ENCODE measurements around the gene RAB5A. TPM values are rescaled to one million over a fixed set of nuclear protein-coding genes. Genes with fewer than 3 reads are reported as not detected.
"Not testable (repeated sequence)": the region's sequence is repeated elsewhere in the genome, so short reads cannot be mapped to it uniquely, and the experiment has no call there.

The RAB5A gene
- total RNA-seq, 1 experiment from 2014 or later, result 75.4 TPM

DNA sequence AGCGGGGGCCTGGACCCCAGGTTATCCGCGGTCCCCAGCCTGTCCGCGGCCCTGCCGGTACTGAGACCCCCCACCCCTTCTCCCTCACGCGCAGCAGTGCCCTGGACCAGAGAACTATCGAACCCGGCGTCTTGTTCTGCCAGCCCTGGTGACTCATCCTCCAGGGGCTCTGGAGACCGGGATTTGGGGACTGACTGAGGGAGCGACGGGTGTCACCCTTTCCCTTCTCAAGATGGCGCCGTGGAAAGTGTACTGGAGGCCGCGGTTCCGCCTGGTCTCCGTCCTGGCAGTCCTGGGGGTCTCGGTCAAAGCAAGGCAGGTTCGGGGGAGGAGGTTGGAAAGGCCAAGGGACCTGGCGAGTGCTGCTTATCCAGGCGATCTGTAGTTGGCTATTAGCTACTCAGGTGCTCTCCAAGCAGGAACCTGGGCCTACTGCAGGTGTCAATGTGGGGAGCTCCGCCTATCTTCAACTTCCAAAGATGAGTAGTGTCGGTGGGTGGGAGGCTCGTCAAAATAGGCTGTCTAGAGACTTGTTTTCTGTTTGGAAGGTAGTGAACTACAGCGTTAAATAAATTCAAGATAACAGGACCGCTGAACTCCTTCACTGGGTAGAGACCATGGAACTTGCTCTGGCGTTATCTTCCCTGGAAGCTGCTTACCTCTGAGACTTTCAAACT lies 790 bp downstream of the RAB5A start:
- Mint-ChIP-seq H3K36me3 (ENCODE audit: insufficient read depth, unreplicated experiment) (peaks cover 56% of the 10 kb centered on the region), H3K27ac (ENCODE audit: unreplicated experiment) (peak overlapping the region; percentile 72), H3K4me1 (ENCODE audit: low read depth, unreplicated experiment) (peaks cover 21% of the 10 kb centered on the region), H3K4me3 (ENCODE audit: low read depth, unreplicated experiment) (peak overlapping the region; percentile 77), H3K27me3 (ENCODE audit: unreplicated experiment) (no peaks in the 10 kb centered on the region), H3K9me3 (ENCODE audit: low read depth, unreplicated experiment) (no peaks in the 10 kb centered on the region)
- intact Hi-C loops (cut with micrococcal nuclease; ENCODE audit: unreplicated experiment), result loop anchor here (2.0 to 10.0 kb wide), 3 partner anchors 59 to 237 kb away; partner anchors contain the start of gene SGO1
- CTCF ChIA-PET, result interaction anchor here (0.8 to 1.1 kb wide), 4 partner anchors 10 to 76 kb away, joined by 3 to 5 read pairs (median 4); no protein-coding TSS in a partner anchor
- BruUV-seq (replicated peaks), result TSS peak; percentile 57
- peak; percentile 52 for DNase-seq
- TF ChIP-seq, protein P1, sequence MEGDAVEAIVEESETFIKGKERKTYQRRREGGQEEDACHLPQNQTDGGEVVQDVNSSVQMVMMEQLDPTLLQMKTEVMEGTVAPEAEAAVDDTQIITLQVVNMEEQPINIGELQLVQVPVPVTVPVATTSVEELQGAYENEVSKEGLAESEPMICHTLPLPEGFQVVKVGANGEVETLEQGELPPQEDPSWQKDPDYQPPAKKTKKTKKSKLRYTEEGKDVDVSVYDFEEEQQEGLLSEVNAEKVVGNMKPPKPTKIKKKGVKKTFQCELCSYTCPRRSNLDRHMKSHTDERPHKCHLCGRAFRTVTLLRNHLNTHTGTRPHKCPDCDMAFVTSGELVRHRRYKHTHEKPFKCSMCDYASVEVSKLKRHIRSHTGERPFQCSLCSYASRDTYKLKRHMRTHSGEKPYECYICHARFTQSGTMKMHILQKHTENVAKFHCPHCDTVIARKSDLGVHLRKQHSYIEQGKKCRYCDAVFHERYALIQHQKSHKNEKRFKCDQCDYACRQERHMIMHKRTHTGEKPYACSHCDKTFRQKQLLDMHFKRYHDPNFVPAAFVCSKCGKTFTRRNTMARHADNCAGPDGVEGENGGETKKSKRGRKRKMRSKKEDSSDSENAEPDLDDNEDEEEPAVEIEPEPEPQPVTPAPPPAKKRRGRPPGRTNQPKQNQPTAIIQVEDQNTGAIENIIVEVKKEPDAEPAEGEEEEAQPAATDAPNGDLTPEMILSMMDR (IDR thresholded peaks at IDR 0.05; ENCODE audit: unreplicated experiment), result no peak

DNA sequence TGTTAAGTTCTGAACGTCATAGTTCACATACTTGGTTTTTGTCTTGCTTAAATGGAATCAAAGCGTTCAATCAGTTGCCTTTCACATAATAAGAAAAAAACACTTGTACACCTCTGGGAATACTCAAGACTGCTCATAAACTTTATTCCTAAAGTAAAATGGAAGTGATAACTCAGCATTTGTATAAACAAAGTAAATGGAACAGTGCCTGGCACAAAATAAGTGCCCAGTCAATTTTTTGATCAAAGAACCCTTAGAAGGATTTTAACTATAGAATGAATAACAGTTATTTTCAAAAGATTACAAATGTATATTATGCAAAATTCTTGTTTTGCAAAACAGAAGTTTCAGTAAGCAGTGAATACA lies 1.3 kb downstream of the RAB5A start:
- BruUV-seq (replicated peaks), result no TSS peak
- no peak for DNase-seq
- Mint-ChIP-seq H3K9me3 (ENCODE audit: low read depth, unreplicated experiment) (no peaks in the 10 kb centered on the region), H3K27ac (ENCODE audit: unreplicated experiment) (peak overlapping the region; percentile 72), H3K4me3 (ENCODE audit: low read depth, unreplicated experiment) (peak overlapping the region; percentile 77), H3K4me1 (ENCODE audit: low read depth, unreplicated experiment) (peaks cover 21% of the 10 kb centered on the region), H3K27me3 (ENCODE audit: unreplicated experiment) (no peaks in the 10 kb centered on the region), H3K36me3 (ENCODE audit: insufficient read depth, unreplicated experiment) (peaks cover 56% of the 10 kb centered on the region)
- intact Hi-C loops (cut with micrococcal nuclease; ENCODE audit: unreplicated experiment), result loop anchor here (5.0 to 10.0 kb wide), 2 partner anchors 89 to 237 kb away; partner anchors contain the start of gene SGO1
- CTCF ChIA-PET, result interaction anchor here (0.8 to 1.1 kb wide), 4 partner anchors 9 to 76 kb away, joined by 3 to 5 read pairs (median 4); no protein-coding TSS in a partner anchor
- TF ChIP-seq, protein P1 (IDR thresholded peaks at IDR 0.05; ENCODE audit: unreplicated experiment), result no peak

DNA sequence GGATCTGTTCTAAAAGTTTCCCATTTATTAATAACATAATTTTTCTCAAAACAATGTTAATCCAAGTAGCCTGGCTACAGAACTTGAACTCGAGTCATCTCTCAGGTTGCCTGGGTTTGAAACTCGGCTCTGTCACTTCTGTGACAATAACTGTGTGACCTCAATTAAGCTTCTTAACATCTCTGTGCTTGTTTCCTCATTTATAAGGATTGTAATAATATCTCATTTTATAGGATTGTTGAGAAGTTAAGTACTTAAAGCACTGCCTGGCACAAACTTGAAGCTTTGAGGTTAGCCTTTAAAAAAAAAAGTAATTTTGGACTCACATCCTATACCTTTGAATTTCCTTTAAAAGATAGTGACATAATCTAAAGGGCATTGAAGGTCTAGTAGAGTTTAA lies 3.4 kb downstream of the RAB5A start:
- Mint-ChIP-seq H3K4me1 (ENCODE audit: low read depth, unreplicated experiment) (peaks cover 11% of the 10 kb centered on the region), H3K4me3 (ENCODE audit: low read depth, unreplicated experiment) (no peak overlapping the region), H3K9me3 (ENCODE audit: low read depth, unreplicated experiment) (no peaks in the 10 kb centered on the region), H3K36me3 (ENCODE audit: insufficient read depth, unreplicated experiment) (peaks cover 66% of the 10 kb centered on the region), H3K27me3 (ENCODE audit: unreplicated experiment) (no peaks in the 10 kb centered on the region), H3K27ac (ENCODE audit: unreplicated experiment) (no peak overlapping the region)
- DNase-seq, result no peak
- BruUV-seq (replicated peaks), result no TSS peak
- TF ChIP-seq, protein P1 (IDR thresholded peaks at IDR 0.05; ENCODE audit: unreplicated experiment), result no peak
- CTCF ChIA-PET, result interaction anchor here (0.9 kb wide), 1 partner anchor 61 kb away, joined by 3 read pairs; no protein-coding TSS in a partner anchor
- intact Hi-C loops (cut with micrococcal nuclease; ENCODE audit: unreplicated experiment), result loop anchor here (1.0 kb wide), 1 partner anchor 52 kb away; no protein-coding TSS in a partner anchor

DNA sequence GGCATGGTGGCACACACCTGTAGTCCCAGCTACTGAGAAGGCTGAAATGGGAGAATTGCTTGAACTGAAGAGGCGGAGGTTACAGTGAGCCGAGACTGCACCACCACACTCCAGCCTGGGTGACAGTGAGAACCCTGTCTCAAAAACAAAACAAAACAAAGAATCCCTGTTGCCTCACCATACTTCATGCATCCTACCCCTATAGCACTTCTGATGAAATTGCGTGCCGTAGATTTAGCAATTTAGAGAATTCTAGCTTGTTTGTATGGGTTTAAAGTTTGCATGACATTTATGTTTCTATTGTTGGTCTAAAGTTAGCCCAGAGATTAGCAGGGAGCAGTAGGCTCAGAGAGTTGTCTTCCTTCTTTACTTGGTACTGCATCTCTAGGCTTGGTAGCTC lies 7.8 kb downstream of the RAB5A start:
- no peak overlapping the region for H3K4me3 Mint-ChIP-seq (ENCODE audit: low read depth, unreplicated experiment)
- H3K27ac Mint-ChIP-seq (ENCODE audit: unreplicated experiment), result no peak overlapping the region
- no TSS peak for BruUV-seq (replicated peaks)
- DNase-seq, result no peak
- intact Hi-C loops (cut with micrococcal nuclease; ENCODE audit: unreplicated experiment), result no loop called here
- CTCF ChIA-PET, result interaction anchor here (0.8 kb wide), 1 partner anchor 185 kb away, joined by 3 read pairs; no protein-coding TSS in a partner anchor
- H3K27me3 Mint-ChIP-seq (ENCODE audit: unreplicated experiment), result no peaks in the 10 kb centered on the region
- peaks cover 8% of the 10 kb centered on the region for H3K4me1 Mint-ChIP-seq (ENCODE audit: low read depth, unreplicated experiment)
- H3K36me3 Mint-ChIP-seq (ENCODE audit: insufficient read depth, unreplicated experiment), result peaks cover 28% of the 10 kb centered on the region
- H3K9me3 Mint-ChIP-seq (ENCODE audit: low read depth, unreplicated experiment), result no peaks in the 10 kb centered on the region
- TF ChIP-seq, protein P1 (IDR thresholded peaks at IDR 0.05; ENCODE audit: unreplicated experiment), result no peak

DNA sequence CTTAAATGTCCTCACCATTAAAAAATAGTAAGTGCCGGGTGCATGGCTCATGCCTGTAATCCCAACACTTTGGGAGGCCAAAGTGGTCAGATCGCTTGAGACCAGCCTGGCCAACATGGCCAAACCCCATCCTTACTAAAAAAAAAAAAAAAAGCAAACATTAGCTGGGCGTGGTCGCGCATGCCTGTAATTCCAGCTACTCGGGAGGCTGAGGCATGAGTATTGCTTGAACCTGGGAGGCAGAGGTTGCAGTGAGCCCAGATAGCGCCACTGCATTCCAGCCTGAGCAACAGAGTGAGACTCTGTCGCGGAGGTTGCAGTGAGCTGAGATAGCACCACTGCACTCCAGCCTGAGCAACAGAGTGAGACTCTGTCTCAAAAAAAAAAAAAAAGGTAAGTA lies 10.5 kb downstream of the RAB5A start:
- H3K4me3 Mint-ChIP-seq (ENCODE audit: low read depth, unreplicated experiment); H3K4me1 Mint-ChIP-seq (ENCODE audit: low read depth, unreplicated experiment); H3K27me3 Mint-ChIP-seq (ENCODE audit: unreplicated experiment); BruUV-seq (replicated peaks); DNase-seq; intact Hi-C loops (cut with micrococcal nuclease; ENCODE audit: unreplicated experiment); H3K9me3 Mint-ChIP-seq (ENCODE audit: low read depth, unreplicated experiment); H3K27ac Mint-ChIP-seq (ENCODE audit: unreplicated experiment): not testable (repeated sequence)
- CTCF ChIA-PET, result interaction anchor here (0.7 to 1.0 kb wide), 3 partner anchors 9 to 68 kb away, joined by 3 to 5 read pairs (median 4); no protein-coding TSS in a partner anchor
- H3K36me3 Mint-ChIP-seq (ENCODE audit: insufficient read depth, unreplicated experiment), result peaks cover 19% of the 10 kb centered on the region

Measured in Calu3 (cell line).